GM12878 (cell line): ENCODE data around the gene STARD13. TPM values are rescaled to one million over a fixed set of nuclear protein-coding genes. Genes with fewer than 3 reads are reported as not detected.

Experiments
- ATAC-seq: fragments of 200-7000 bp; cut with Tn5 transposase; 3 replicates; pipeline ENCODE4 v1.9.1; 2020; ENCODE audit warnings: mild to moderate bottlenecking, moderate library complexity
- BruUV-seq: library from RNA; stranded (reverse); fragments of 400-500 nt; replicated peaks from 2 replicates; lab custom pipeline; 2021; lab: Mats Ljungman, UMichigan
- CTCF ChIA-PET: fragments of 300-600 bp; sonication (Branson Sonifier 250); formaldehyde crosslinking; extraction: SDS; loops from one replicate; lab custom pipeline; 2021; ENCODE audit warnings: inconsistent platforms; lab: Yijun Ruan, JAX
- POLR2A ChIA-PET: fragments of 350-600 bp; formaldehyde crosslinking; extraction: SDS; loops from one replicate; lab custom pipeline; 2021; ENCODE audit warnings: inconsistent platforms; lab: Charles Lee
- RAD21 ChIA-PET: fragments of 300-600 bp; sonication (Branson Sonifier 250); formaldehyde crosslinking; loops from one replicate; lab custom pipeline; 2023; ENCODE audit warnings: antibody characterized with exemption; ENCODE audit not compliant: unreplicated experiment; lab: Charles Lee
- SMC1A ChIA-PET: fragments of 300-600 bp; sonication (Branson Sonifier 250); formaldehyde crosslinking; loops from one replicate; lab custom pipeline; 2023; ENCODE audit not compliant: unreplicated experiment, uncharacterized antibody; lab: Charles Lee
- DNase-seq: peaks from one replicate; pipeline ENCODE4 v3.0.0-alpha.2; 2011; ENCODE audit warnings: low read depth, low spot score
- FAIRE-seq: peaks from 3 replicates; lab custom pipeline; 2011; peaks lifted over from hg19 to GRCh38; lab: Jason Lieb, UNC
- H2AFZ ChIP-seq: 2 replicates; pipeline ENCODE4 v1.6.0; 2011; ENCODE audit warnings: low read depth, low read length, control low read depth; ENCODE audit not compliant: control insufficient read depth
- H3K27ac ChIP-seq: 2 replicates; pipeline ENCODE4 v1.5.1; 2011; ENCODE audit warnings: control low read depth; ENCODE audit not compliant: control insufficient read depth, insufficient read depth
- H3K27me3 ChIP-seq, 2 experiments: replicated peaks in 1 of 2; 2 replicates each; pipeline versions ENCODE4 v1.6.0 to v1.6.1; 2011; ENCODE audit warnings: low read length in 1 of 2; ENCODE audit not compliant: control insufficient read depth in 2 of 2, insufficient read depth in 2 of 2
- H3K36me3 ChIP-seq, 2 experiments: 2 replicates each; pipeline ENCODE4 v1.5.1; 2011; ENCODE audit warnings: low read length in 1 of 2; ENCODE audit not compliant: control insufficient read depth in 2 of 2, insufficient read depth in 2 of 2
- H3K4me1 ChIP-seq: 2 replicates; pipeline ENCODE4 v1.6.1; 2011; ENCODE audit warnings: mild to moderate bottlenecking, low read length, moderate library complexity, mixed read lengths; ENCODE audit not compliant: control insufficient read depth, insufficient read depth
- H3K4me2 ChIP-seq: 2 replicates; pipeline ENCODE4 v1.6.0; 2011; ENCODE audit warnings: control low read depth; ENCODE audit not compliant: control insufficient read depth, insufficient read depth
- H3K4me3 ChIP-seq: fragments of 200-600 bp; sonication (generic); 2 replicates; pipeline ENCODE4 v1.5.1; 2016
- H3K79me2 ChIP-seq: 2 replicates; pipeline ENCODE4 v1.6.0; 2011; ENCODE audit warnings: low read length; ENCODE audit not compliant: control insufficient read depth, insufficient read depth
- H3K9ac ChIP-seq: 2 replicates; pipeline ENCODE4 v1.8.0; 2011; ENCODE audit warnings: low read length, control low read depth, mixed read lengths; ENCODE audit not compliant: control insufficient read depth, insufficient read depth
- H3K9me3 ChIP-seq: replicated peaks from 3 replicates; pipeline ENCODE4 v1.5.1; 2011; ENCODE audit warnings: mild to moderate bottlenecking, low read length; ENCODE audit not compliant: control insufficient read depth, insufficient read depth
- H4K20me1 ChIP-seq: 2 replicates; pipeline ENCODE4 v1.6.0; 2011; ENCODE audit not compliant: control insufficient read depth, insufficient read depth
- ATF7 ChIP-seq: fragments of 450-650 bp; IDR thresholded peaks from 2 replicates; pipeline ENCODE4 v1.6.1; 2016; ENCODE audit warnings: low read depth, mild to moderate bottlenecking
- BHLHE40 ChIP-seq, 2 experiments: fragments of 450-650 bp in 1 of 2; IDR thresholded peaks; 2 replicates each; pipeline ENCODE4 v1.6.1; 2011 to 2017; ENCODE audit warnings: low read depth in 2 of 2, borderline replicate concordance in 1 of 2, improper control_type of control experiment in 1 of 2, low read length in 1 of 2, mild to moderate bottlenecking in 1 of 2
- RAD51 ChIP-seq: fragments of 450-650 bp; IDR thresholded peaks from 2 replicates; pipeline ENCODE4 v1.6.1; 2016; ENCODE audit warnings: moderate library complexity, mild to moderate bottlenecking, inconsistent platforms
- RUNX3 ChIP-seq: IDR thresholded peaks from 2 replicates; pipeline ENCODE4 v1.6.1; 2012; ENCODE audit warnings: low read length, inconsistent platforms
- TCF7 ChIP-seq: IDR thresholded peaks from 2 replicates; pipeline ENCODE4 v1.6.1; 2014; ENCODE audit warnings: antibody characterized with exemption, borderline replicate concordance
- WGBS: methylation state at CpG from one replicate; pipeline ENCODE4 v1.1.6; 2016; ENCODE audit warnings: low lambda C conversion rate; ENCODE audit not compliant: insufficient replicate concordance, insufficient coverage; ENCODE audit errors: missing lambda C conversion rate; 5-methylcytosine and 5-hydroxymethylcytosine counted together
- in situ Hi-C: fragments of 300-500 bp; cut with MboI; formaldehyde crosslinking; loops from 9 replicates; pipeline ENCODE4 v1.14.3; 2018; ENCODE audit warnings: mixed read lengths
- intact Hi-C: fragments of 100-400 bp; cut with micrococcal nuclease; formaldehyde crosslinking; loops from one replicate; pipeline ENCODE4 v1.14.2; 2022; ENCODE audit not compliant: unreplicated experiment
- polyA plus RNA-seq, 11 experiments: library from polyadenylated mRNA; depleted of rRNA in 4 of 11; unstranded in 6 of 11; stranded (reverse) in 5 of 11; fragments of >200 nt; fragmentation: Nextera tagmentation in 4 of 11; fragmentation: Illumina TruSeq in 1 of 11; extraction: Ambion mirVana in 4 of 11; extraction: Trizol in 1 of 11; gene quantifications; 1 replicate in 1 of 11; 2 replicates in 10 of 11; pipeline versions ENCODE4 v1.2.1 to v1.2.3, GENCODE V29; 2011 to 2016; ENCODE audit warnings: inconsistent platforms in 2 of 11, missing spikeins in 2 of 11, low read depth in 1 of 11
- total RNA-seq, 4 experiments: library from RNA; depleted of rRNA in 3 of 4; stranded (reverse); fragments of >200 nt in 3 of 4; fragmentation: Illumina TruSeq in 1 of 4; extraction: Trizol in 1 of 4; gene quantifications; 2 replicates each; pipeline versions ENCODE4 v1.2.1 to v1.2.3, GENCODE V29; 2013 to 2021
- TF ChIP-seq, protein P1 (sequence below): fragments of 150-350 bp; IDR thresholded peaks from 2 replicates; pipeline ENCODE4 v1.6.1; 2014; ENCODE audit warnings: mild to moderate bottlenecking, low read depth, low read length
- TF ChIP-seq, protein P2 (sequence below): fragments of 450-650 bp; IDR thresholded peaks from 2 replicates; pipeline ENCODE4 v1.6.1; 2018; ENCODE audit warnings: borderline replicate concordance, mild to moderate bottlenecking; ENCODE audit not compliant: partially characterized antibody
- TF ChIP-seq, protein P3 (sequence below): IDR thresholded peaks from 2 replicates; pipeline ENCODE4 v1.6.1; 2012; ENCODE audit warnings: low read length, inconsistent platforms

STARD13 gene
- total and polyA plus RNA-seq, 10 of the 15 experiments (the other 5 are each of a cell fraction or from before 2014, with no cell fraction given) = 4.0 to 41.6 (median 10.1) TPM

DNA sequence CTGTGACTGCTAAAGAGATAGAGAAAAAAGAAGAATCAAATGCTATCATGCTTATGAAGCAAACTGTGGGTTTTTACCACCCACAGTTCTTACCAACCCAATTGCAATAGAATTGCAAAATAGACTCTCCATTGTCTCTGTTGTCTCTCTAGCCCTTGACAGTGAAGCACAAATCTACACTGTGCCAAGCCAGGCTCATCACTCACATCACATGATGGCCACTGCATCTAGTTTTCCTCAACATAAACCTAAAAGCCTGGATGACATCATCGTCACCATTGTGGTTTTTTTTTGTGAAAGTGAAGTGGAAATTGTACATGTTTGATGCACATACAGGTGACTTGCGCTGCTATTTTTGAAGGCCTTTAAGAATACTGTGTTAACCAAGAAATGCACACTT, 213.3 kb downstream of the STARD13 start:
- no peak overlapping the region for H3K9ac ChIP-seq
- intact Hi-C loops = no loop called here
- H3K9me3 ChIP-seq = no peaks in the 10 kb centered on the region
- H3K79me2 ChIP-seq = no peaks in the 10 kb centered on the region
- 66% methylated on average over 2 of the region's 2 CpGs for WGBS
- DNase-seq (no peak), FAIRE-seq (peak; percentile 49), ATAC-seq (peak; percentile 65)
- ChIA-PET SMC1A (interaction anchor here (1.0 to 1.8 kb wide), 2 partner anchors 38 to 51 kb away, joined by 3 to 6 read pairs; no protein-coding TSS in a partner anchor), RAD21 (interaction anchor here (1.5 kb wide), 1 partner anchor 35 kb away, joined by 3 read pairs; no protein-coding TSS in a partner anchor), CTCF (no interaction called here), POLR2A (no interaction called here)
- no peak overlapping the region for H3K4me3 ChIP-seq
- no peak overlapping the region for H3K4me2 ChIP-seq
- peak; percentile 96 for TF ChIP-seq ATF7
- TF ChIP-seq RUNX3 = peak; percentile 66
- no peak for TF ChIP-seq TCF7
- TF ChIP-seq, protein P1, sequence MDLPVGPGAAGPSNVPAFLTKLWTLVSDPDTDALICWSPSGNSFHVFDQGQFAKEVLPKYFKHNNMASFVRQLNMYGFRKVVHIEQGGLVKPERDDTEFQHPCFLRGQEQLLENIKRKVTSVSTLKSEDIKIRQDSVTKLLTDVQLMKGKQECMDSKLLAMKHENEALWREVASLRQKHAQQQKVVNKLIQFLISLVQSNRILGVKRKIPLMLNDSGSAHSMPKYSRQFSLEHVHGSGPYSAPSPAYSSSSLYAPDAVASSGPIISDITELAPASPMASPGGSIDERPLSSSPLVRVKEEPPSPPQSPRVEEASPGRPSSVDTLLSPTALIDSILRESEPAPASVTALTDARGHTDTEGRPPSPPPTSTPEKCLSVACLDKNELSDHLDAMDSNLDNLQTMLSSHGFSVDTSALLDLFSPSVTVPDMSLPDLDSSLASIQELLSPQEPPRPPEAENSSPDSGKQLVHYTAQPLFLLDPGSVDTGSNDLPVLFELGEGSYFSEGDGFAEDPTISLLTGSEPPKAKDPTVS = no peak
- TF ChIP-seq, protein P2, sequence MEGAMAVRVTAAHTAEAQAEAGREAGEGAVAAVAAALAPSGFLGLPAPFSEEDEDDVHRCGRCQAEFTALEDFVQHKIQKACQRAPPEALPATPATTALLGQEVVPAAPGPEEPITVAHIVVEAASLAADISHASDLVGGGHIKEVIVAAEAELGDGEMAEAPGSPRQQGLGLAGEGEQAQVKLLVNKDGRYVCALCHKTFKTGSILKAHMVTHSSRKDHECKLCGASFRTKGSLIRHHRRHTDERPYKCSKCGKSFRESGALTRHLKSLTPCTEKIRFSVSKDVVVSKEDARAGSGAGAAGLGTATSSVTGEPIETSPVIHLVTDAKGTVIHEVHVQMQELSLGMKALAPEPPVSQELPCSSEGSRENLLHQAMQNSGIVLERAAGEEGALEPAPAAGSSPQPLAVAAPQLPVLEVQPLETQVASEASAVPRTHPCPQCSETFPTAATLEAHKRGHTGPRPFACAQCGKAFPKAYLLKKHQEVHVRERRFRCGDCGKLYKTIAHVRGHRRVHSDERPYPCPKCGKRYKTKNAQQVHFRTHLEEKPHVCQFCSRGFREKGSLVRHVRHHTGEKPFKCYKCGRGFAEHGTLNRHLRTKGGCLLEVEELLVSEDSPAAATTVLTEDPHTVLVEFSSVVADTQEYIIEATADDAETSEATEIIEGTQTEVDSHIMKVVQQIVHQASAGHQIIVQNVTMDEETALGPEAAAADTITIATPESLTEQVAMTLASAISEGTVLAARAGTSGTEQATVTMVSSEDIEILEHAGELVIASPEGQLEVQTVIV = no peak
- 0 out of 4 replicates have a peak, but pooled peaks of 1 of the 2 experiments have one; percentile 26 for TF ChIP-seq BHLHE40 (IDR thresholded peaks at IDR 0.05; ENCODE audit: borderline replicate concordance in 1 of 2, low read depth in 2 of 2, low read length in 1 of 2)
- TF ChIP-seq, protein P3, sequence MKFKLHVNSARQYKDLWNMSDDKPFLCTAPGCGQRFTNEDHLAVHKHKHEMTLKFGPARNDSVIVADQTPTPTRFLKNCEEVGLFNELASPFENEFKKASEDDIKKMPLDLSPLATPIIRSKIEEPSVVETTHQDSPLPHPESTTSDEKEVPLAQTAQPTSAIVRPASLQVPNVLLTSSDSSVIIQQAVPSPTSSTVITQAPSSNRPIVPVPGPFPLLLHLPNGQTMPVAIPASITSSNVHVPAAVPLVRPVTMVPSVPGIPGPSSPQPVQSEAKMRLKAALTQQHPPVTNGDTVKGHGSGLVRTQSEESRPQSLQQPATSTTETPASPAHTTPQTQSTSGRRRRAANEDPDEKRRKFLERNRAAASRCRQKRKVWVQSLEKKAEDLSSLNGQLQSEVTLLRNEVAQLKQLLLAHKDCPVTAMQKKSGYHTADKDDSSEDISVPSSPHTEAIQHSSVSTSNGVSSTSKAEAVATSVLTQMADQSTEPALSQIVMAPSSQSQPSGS = 0 out of 2 replicates have a peak, but pooled peaks have one; percentile 43
- TF ChIP-seq RAD51 = peak; percentile 14; the same call in 1 of the 2 replicates
- no peaks in the 10 kb centered on the region for H3K27me3 ChIP-seq
- H2AFZ ChIP-seq = no peak overlapping the region
- no TSS peak for BruUV-seq
- in situ Hi-C loops = no loop called here
- no peak overlapping the region for H3K27ac ChIP-seq
- H3K36me3 ChIP-seq = no peaks in the 10 kb centered on the region
- no peaks in the 10 kb centered on the region for H4K20me1 ChIP-seq
- H3K4me1 ChIP-seq = no peaks in the 10 kb centered on the region
